Endometrial microvascular endothelial cells (primary cell): ENCODE data around the gene ALLC. TPM values are rescaled to one million over a fixed set of nuclear protein-coding genes. Genes with fewer than 3 reads are reported as not detected.

Experiments used
- total RNA-seq: library from RNA; depleted of rRNA; stranded (reverse); fragments of >200 nt; gene quantifications from one replicate; pipeline ENCODE4 v1.2.3, GENCODE V29; 2015; ENCODE audit errors: inconsistent ontology term

The ALLC gene
- total RNA-seq, 1 donor from 2014 or later = not detected

Other genes starting within 250 kb of the ALLC start
- 64.4 TPM for gene ADI1, start 138.7 kb upstream of the ALLC start, total RNA-seq
- 43.2 TPM for gene RNASEH1, start 99.9 kb upstream of the ALLC start, total RNA-seq
- gene RPS7, start 82.9 kb upstream of the ALLC start, total RNA-seq = 3,294 TPM
- not detected for gene COLEC11, start 63.1 kb upstream of the ALLC start, total RNA-seq
- gene DCDC2C, start 45.4 kb downstream of the ALLC start, total RNA-seq = not detected